WTC11 (cell line): ENCODE results near the gene BCAR3. TPM values are rescaled to one million over a fixed set of nuclear protein-coding genes. Genes with fewer than 3 reads are reported as not detected.
"Not testable (repeated sequence)": the region's sequence is repeated elsewhere in the genome, so short reads cannot be mapped to it uniquely, and the experiment has no call there.

Experiments
- ATAC-seq: fragments of 200-7000 bp; cut with Tn5 transposase; 2 replicates; pipeline ENCODE4 v1.10.0; 2021; ENCODE audit warnings: mild to moderate bottlenecking, moderate library complexity
- CTCF ChIA-PET: fragments of 300-600 bp; sonication (Branson Sonifier 250); formaldehyde crosslinking; loops from one replicate; lab custom pipeline; 2021; ENCODE audit warnings: antibody characterized with exemption; lab: Charles Lee
- POLR2A ChIA-PET: fragments of 350-600 bp; sonication (Branson Sonifier 250); formaldehyde crosslinking; loops from one replicate; lab custom pipeline; 2021; ENCODE audit warnings: antibody characterized with exemption; lab: Charles Lee
- DNase-seq: peaks from one replicate; pipeline ENCODE4 v3.0.0; 2021; ENCODE audit warnings: low spot score
- H3K27ac Mint-ChIP-seq: 2 replicates; pipeline ENCODE4 v1.8.0; 2021; ENCODE audit warnings: mixed read lengths
- H3K27me3 Mint-ChIP-seq: 2 replicates; pipeline ENCODE4 v1.8.0; 2021; ENCODE audit warnings: low read depth, mild to moderate bottlenecking, moderate library complexity, mixed read lengths
- H3K36me3 Mint-ChIP-seq: 2 replicates; pipeline ENCODE4 v1.8.0; 2021; ENCODE audit warnings: mixed read lengths
- H3K4me1 Mint-ChIP-seq: 2 replicates; pipeline ENCODE4 v1.8.0; 2022; ENCODE audit warnings: mixed read lengths
- H3K4me3 Mint-ChIP-seq: 2 replicates; pipeline ENCODE4 v1.8.0; 2021; ENCODE audit warnings: mild to moderate bottlenecking, moderate library complexity, mixed read lengths
- H3K9me3 Mint-ChIP-seq: 2 replicates; pipeline ENCODE4 v1.8.0; 2021; ENCODE audit warnings: mixed read lengths
- ATF1 ChIP-seq: sonication (generic); formaldehyde crosslinking; IDR thresholded peaks from 2 replicates; pipeline ENCODE4 v1.8.1; 2023; ENCODE audit warnings: mild to moderate bottlenecking, moderate library complexity, missing genetic modification reagents
- CREB1 ChIP-seq: sonication (generic); formaldehyde crosslinking; IDR thresholded peaks from 2 replicates; pipeline ENCODE4 v1.8.0; 2023; ENCODE audit warnings: mild to moderate bottlenecking, missing genetic modification reagents
- E2F4 ChIP-seq: sonication (generic); formaldehyde crosslinking; IDR thresholded peaks from 2 replicates; pipeline ENCODE4 v1.8.1; 2022; ENCODE audit warnings: low read depth, mild to moderate bottlenecking, moderate library complexity, missing genetic modification reagents, borderline replicate concordance
- ETV6 ChIP-seq: sonication (generic); formaldehyde crosslinking; IDR thresholded peaks from 2 replicates; pipeline ENCODE4 v1.8.1; 2022; ENCODE audit warnings: mild to moderate bottlenecking, missing genetic modification reagents
- FOXP1 ChIP-seq: sonication (generic); formaldehyde crosslinking; IDR thresholded peaks from 2 replicates; pipeline ENCODE4 v1.8.0; 2022; ENCODE audit warnings: missing genetic modification reagents, mild to moderate bottlenecking, moderate library complexity, borderline replicate concordance
- HMGXB4 ChIP-seq: sonication (generic); formaldehyde crosslinking; IDR thresholded peaks from 2 replicates; pipeline ENCODE4 v1.8.1; 2023; ENCODE audit warnings: mild to moderate bottlenecking, moderate library complexity, missing genetic modification reagents
- NFYB ChIP-seq: sonication (generic); formaldehyde crosslinking; conservative IDR thresholded peaks from 2 replicates; pipeline ENCODE4 v1.8.0; 2022; ENCODE audit warnings: low read depth, missing genetic modification reagents
- NR3C1 ChIP-seq: sonication (generic); formaldehyde crosslinking; conservative IDR thresholded peaks from 2 replicates; pipeline ENCODE4 v1.8.1; 2023; ENCODE audit warnings: low read depth, mild to moderate bottlenecking, missing genetic modification reagents
- PREB ChIP-seq: sonication (generic); formaldehyde crosslinking; IDR thresholded peaks from 2 replicates; pipeline ENCODE4 v1.8.1; 2022; ENCODE audit warnings: mild to moderate bottlenecking, missing genetic modification reagents, moderate library complexity, borderline replicate concordance
- SMAD4 ChIP-seq: sonication (generic); formaldehyde crosslinking; IDR thresholded peaks from 2 replicates; pipeline ENCODE4 v1.8.0; 2022; ENCODE audit warnings: mild to moderate bottlenecking, missing genetic modification reagents
- SP1 ChIP-seq: sonication (generic); formaldehyde crosslinking; conservative IDR thresholded peaks from 2 replicates; pipeline ENCODE4 v1.8.1; 2022; ENCODE audit warnings: missing genetic modification reagents
- ZNF121 ChIP-seq: sonication (generic); formaldehyde crosslinking; IDR thresholded peaks from 2 replicates; pipeline ENCODE4 v1.8.0; 2023; ENCODE audit warnings: missing genetic modification reagents
- ZNF423 ChIP-seq: fragments of 250-450 bp; sonication (Bioruptor Pico); IDR thresholded peaks from 2 replicates; pipeline ENCODE4 v2.1.2; 2022; ENCODE audit warnings: mild to moderate bottlenecking, moderate library complexity
- ZNF532 ChIP-seq: fragments of 250-450 bp; sonication (Bioruptor Pico); IDR thresholded peaks from 2 replicates; pipeline ENCODE4 v1.9.0; 2021; ENCODE audit warnings: mild to moderate bottlenecking, borderline replicate concordance
- ZSCAN18 ChIP-seq: fragments of 250-450 bp; sonication (Bioruptor Pico); IDR thresholded peaks from 2 replicates; pipeline ENCODE4 v2.1.2; 2022; ENCODE audit warnings: mild to moderate bottlenecking, moderate library complexity
- total RNA-seq: library from RNA; stranded (reverse); gene quantifications from 3 replicates; pipeline ENCODE4 v1.2.3, GENCODE V29; 2021

Gene BCAR3
- total RNA-seq, 1 experiment from 2014 or later: 14.8 TPM

GRCh38 chr1:93651695-93652094 is 29.9 kb downstream of the BCAR3 start:
- CTCF ChIA-PET: no interaction called here
- no peak for ATAC-seq
- no peak for TF ChIP-seq CREB1 (CRISPR knock-in tag)
- TF ChIP-seq PREB (CRISPR knock-in tag): no peak
- no peak for TF ChIP-seq ETV6 (CRISPR knock-in tag)
- TF ChIP-seq NR3C1: no peak
- TF ChIP-seq SP1 (CRISPR knock-in tag): no peak
- no peak for TF ChIP-seq ZSCAN18 (CRISPR knock-in tag)
- no peak for TF ChIP-seq ATF1
- no peak for TF ChIP-seq ZNF121 (CRISPR knock-in tag)
- no peak for TF ChIP-seq ZNF532 (CRISPR knock-in tag)
- no peak for TF ChIP-seq NFYB (CRISPR knock-in tag)
- TF ChIP-seq HMGXB4: no peak
- no peak for TF ChIP-seq SMAD4 (CRISPR knock-in tag)
- TF ChIP-seq FOXP1 (CRISPR knock-in tag): no peak
- TF ChIP-seq E2F4 (CRISPR knock-in tag): no peak
- no peak for TF ChIP-seq ZNF423 (CRISPR knock-in tag)
- H3K27ac Mint-ChIP-seq: no peak overlapping the region
- no peaks in the 10 kb centered on the region; the same call in 1 of the 2 replicates for H3K27me3 Mint-ChIP-seq
- no peak overlapping the region for H3K4me3 Mint-ChIP-seq
- H3K36me3 Mint-ChIP-seq: peaks cover 4% of the 10 kb centered on the region; the same call in 1 of the 2 replicates
- DNase-seq: no peak
- no peaks in the 10 kb centered on the region for H3K9me3 Mint-ChIP-seq
- POLR2A ChIA-PET: no interaction called here
- H3K4me1 Mint-ChIP-seq: peaks cover 13% of the 10 kb centered on the region

GRCh38 chr1:93650159-93650558 is 31.5 kb downstream of the BCAR3 start:
- ATAC-seq, H3K36me3 Mint-ChIP-seq, H3K4me3 Mint-ChIP-seq, H3K27me3 Mint-ChIP-seq, H3K9me3 Mint-ChIP-seq, DNase-seq, H3K27ac Mint-ChIP-seq, POLR2A ChIA-PET: not testable (repeated sequence)
- CTCF ChIA-PET: interaction anchor here (1.6 kb wide), 1 partner anchor 14 kb away, joined by 3 read pairs; no protein-coding TSS in a partner anchor
- peaks cover 20% of the 10 kb centered on the region for H3K4me1 Mint-ChIP-seq
